ENCODE results near the gene SRSF10.

The SRSF10 gene

GRCh38 chr1:23978805-23979204 is 1.3 kb downstream of the SRSF10 start:
- Histone ChIP-seq H3K27me3 (ENCODE audit: low read length) (no peaks in the 10 kb centered on the region), H3K4me3 (ENCODE audit: insufficient read depth, low read length, poor library complexity, severe bottlenecking) (peak overlapping the region; percentile 99), H3K9me2 (replicated peaks; ENCODE audit: insufficient read depth, low read length) (no peaks in the 10 kb centered on the region), H3F3A (ENCODE audit: insufficient read depth) (peaks cover 70% of the 10 kb centered on the region), H3K9me3 (ENCODE audit: insufficient read depth, low read length) (no peaks in the 10 kb centered on the region), H3K36me3 (ENCODE audit: low read length) (peaks cover 48% of the 10 kb centered on the region), H3K4me2 (ENCODE audit: low read depth, low read length, poor library complexity, severe bottlenecking) (peak overlapping the region; percentile 95), H2AFZ (ENCODE audit: low read depth, low read length, severe bottlenecking) (no peak overlapping the region), H4K20me1 (ENCODE audit: low read depth, low read length) (peaks cover 35% of the 10 kb centered on the region), H3K27ac (ENCODE audit: low read depth, low read length) (peak overlapping the region; percentile 97), H3K79me2 (ENCODE audit: insufficient read depth, low read length) (peaks cover 63% of the 10 kb centered on the region), H3K9ac (ENCODE audit: low read length) (peak overlapping the region; percentile 99)
- no peak for TF ChIP-seq EZH2phosphoT487 (conservative IDR thresholded peaks at IDR 0.05; ENCODE audit: low read length)
- TF ChIP-seq, protein P1, sequence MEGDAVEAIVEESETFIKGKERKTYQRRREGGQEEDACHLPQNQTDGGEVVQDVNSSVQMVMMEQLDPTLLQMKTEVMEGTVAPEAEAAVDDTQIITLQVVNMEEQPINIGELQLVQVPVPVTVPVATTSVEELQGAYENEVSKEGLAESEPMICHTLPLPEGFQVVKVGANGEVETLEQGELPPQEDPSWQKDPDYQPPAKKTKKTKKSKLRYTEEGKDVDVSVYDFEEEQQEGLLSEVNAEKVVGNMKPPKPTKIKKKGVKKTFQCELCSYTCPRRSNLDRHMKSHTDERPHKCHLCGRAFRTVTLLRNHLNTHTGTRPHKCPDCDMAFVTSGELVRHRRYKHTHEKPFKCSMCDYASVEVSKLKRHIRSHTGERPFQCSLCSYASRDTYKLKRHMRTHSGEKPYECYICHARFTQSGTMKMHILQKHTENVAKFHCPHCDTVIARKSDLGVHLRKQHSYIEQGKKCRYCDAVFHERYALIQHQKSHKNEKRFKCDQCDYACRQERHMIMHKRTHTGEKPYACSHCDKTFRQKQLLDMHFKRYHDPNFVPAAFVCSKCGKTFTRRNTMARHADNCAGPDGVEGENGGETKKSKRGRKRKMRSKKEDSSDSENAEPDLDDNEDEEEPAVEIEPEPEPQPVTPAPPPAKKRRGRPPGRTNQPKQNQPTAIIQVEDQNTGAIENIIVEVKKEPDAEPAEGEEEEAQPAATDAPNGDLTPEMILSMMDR (IDR thresholded peaks at IDR 0.05; ENCODE audit: insufficient read depth, low read length, poor library complexity, severe bottlenecking), result no peak

DNA sequence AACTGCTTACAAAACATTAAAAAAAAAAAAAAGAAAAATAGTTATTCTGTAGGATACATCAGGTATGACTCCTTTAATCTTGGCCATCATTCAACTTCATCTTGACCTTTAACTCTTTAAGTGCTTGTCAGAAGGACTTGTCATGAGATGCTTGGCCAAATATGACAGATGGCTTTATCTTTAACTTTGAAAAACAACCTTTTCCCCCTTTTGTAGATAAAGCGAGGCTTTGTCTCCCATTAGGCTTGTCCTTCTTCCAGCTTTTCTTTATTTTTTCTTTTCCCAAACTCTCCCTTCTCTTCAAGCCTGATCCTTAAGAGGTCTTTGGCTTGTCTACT is 2.3 kb downstream of the SRSF10 start:
- Histone ChIP-seq H3K79me2 (ENCODE audit: insufficient read depth, low read length) (peaks cover 73% of the 10 kb centered on the region), H3K9ac (ENCODE audit: low read length) (peak overlapping the region; percentile 99), H3K4me3 (ENCODE audit: insufficient read depth, low read length, poor library complexity, severe bottlenecking) (peak overlapping the region; percentile 99), H4K20me1 (ENCODE audit: low read depth, low read length) (peaks cover 35% of the 10 kb centered on the region), H2AFZ (ENCODE audit: low read depth, low read length, severe bottlenecking) (no peak overlapping the region), H3K9me3 (ENCODE audit: insufficient read depth, low read length) (no peaks in the 10 kb centered on the region), H3K36me3 (ENCODE audit: low read length) (peaks cover 56% of the 10 kb centered on the region), H3K27me3 (ENCODE audit: low read length) (no peaks in the 10 kb centered on the region), H3F3A (ENCODE audit: insufficient read depth) (peaks cover 70% of the 10 kb centered on the region), H3K4me2 (ENCODE audit: low read depth, low read length, poor library complexity, severe bottlenecking) (peak overlapping the region; percentile 95), H3K9me2 (replicated peaks; ENCODE audit: insufficient read depth, low read length) (no peaks in the 10 kb centered on the region), H3K27ac (ENCODE audit: low read depth, low read length) (peak overlapping the region; percentile 97)
- no peak for TF ChIP-seq EZH2phosphoT487 (conservative IDR thresholded peaks at IDR 0.05; ENCODE audit: low read length)
- TF ChIP-seq, protein P1 (IDR thresholded peaks at IDR 0.05; ENCODE audit: insufficient read depth, low read length, poor library complexity, severe bottlenecking), result no peak

DNA sequence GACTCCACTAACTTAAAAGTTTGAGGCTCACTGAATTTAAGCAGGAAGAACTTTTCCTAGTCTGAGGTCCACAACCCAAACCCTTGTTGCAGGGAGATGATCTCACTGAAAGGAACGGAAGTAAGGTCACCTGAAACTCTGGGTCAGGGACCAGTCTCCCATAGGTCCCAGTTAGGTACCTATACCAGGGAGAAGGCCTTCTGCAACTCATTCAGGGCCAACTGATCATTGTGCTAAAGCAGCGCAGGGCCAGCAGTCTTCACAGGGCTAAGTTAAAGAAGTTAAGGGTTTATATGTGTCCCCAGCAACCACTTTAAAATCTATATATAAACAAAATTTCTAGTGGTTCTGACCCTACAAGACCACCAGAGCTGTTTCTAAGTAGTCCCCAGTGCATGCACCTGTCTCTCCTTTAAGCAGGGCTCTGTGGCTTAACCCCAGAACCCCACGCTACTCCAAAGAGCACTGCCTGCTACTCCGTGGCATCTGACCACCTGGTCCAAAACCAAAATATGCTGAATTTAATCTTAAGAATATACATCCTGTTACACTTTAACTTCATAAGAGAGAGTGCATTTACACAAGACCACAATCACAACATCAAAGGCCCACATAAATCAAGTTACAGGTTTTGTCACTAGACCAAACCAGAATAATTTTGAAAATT is 2.8 kb downstream of the SRSF10 start:
- Histone ChIP-seq H4K20me1 (ENCODE audit: low read depth, low read length) (peaks cover 35% of the 10 kb centered on the region), H3K4me3 (ENCODE audit: insufficient read depth, low read length, poor library complexity, severe bottlenecking) (peak overlapping the region; percentile 99), H3K27ac (ENCODE audit: low read depth, low read length) (peak overlapping the region; percentile 97), H3K9me3 (ENCODE audit: insufficient read depth, low read length) (no peaks in the 10 kb centered on the region), H3K4me2 (ENCODE audit: low read depth, low read length, poor library complexity, severe bottlenecking) (peak overlapping the region; percentile 95), H3K9me2 (replicated peaks; ENCODE audit: insufficient read depth, low read length) (no peaks in the 10 kb centered on the region), H3K27me3 (ENCODE audit: low read length) (no peaks in the 10 kb centered on the region), H3K79me2 (ENCODE audit: insufficient read depth, low read length) (peaks cover 78% of the 10 kb centered on the region), H2AFZ (ENCODE audit: low read depth, low read length, severe bottlenecking) (no peak overlapping the region), H3K36me3 (ENCODE audit: low read length) (peaks cover 56% of the 10 kb centered on the region), H3F3A (ENCODE audit: insufficient read depth) (peaks cover 68% of the 10 kb centered on the region), H3K9ac (ENCODE audit: low read length) (peak overlapping the region; percentile 99)
- TF ChIP-seq, protein P1 (IDR thresholded peaks at IDR 0.05; ENCODE audit: insufficient read depth, low read length, poor library complexity, severe bottlenecking), result no peak

All from SU-DHL-6 (cell line).